WI38 (cell line): Measurements from ENCODE around the gene SREBF2.

Experiments used
- H3K4me3 ChIP-seq: 2 replicates; pipeline ENCODE4 v1.5.1; 2011; ENCODE audit warnings: low read depth, mild to moderate bottlenecking, control low read depth, low read length
- CTCF ChIP-seq: IDR thresholded peaks from 2 replicates; pipeline ENCODE4 v1.5.1; 2012; ENCODE audit warnings: low read depth, mild to moderate bottlenecking, control low read depth, low read length

Gene SREBF2

GRCh38 chr22:41952713-41953112 is 119.8 kb downstream of the SREBF2 start:
- H3K4me3 ChIP-seq, result no peak overlapping the region
- no peak for TF ChIP-seq CTCF
